ENCODE results near the gene PSMG4. TPM values are rescaled to one million over a fixed set of nuclear protein-coding genes. Genes with fewer than 3 reads are reported as not detected.

Gene PSMG4
- total and polyA plus RNA-seq, 9 of the 15 experiments (the other 6 are each of a cell fraction or from before 2014, with no cell fraction given), result 12.9 to 185 (median 52.0) TPM

DNA sequence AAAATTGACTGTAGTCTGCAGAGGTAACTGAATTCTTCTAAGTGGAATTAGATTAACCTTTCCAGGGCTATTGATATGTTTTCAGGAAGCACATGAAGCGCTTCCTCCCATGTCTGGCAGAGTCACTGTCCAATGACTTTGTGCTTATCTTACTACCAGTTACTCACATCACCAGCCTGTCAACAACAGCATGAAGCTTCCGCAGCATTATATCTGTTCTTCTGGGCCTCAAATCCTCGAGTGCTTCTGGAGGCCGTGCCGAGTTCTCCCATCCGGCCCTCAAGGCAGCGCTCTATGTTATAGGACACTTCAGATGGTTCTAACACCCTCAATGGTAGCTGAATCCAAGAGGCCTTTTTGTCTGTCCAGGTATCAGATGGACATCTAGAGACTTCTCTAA, 33.2 kb downstream of the PSMG4 start (continued):
- TF ChIP-seq ATF1 (CRISPR knock-in tag; IDR thresholded peaks at IDR 0.05) (no peak), ATF1 (tag; IDR thresholded peaks at IDR 0.05) (peak; percentile 46), DACH1 (IDR thresholded peaks at IDR 0.05; ENCODE audit: partially characterized antibody) (no peak), MTF1 (CRISPR knock-in tag; IDR thresholded peaks at IDR 0.05; ENCODE audit: borderline replicate concordance) (no peak), ELF1 (tag; IDR thresholded peaks at IDR 0.05) (no peak), TRIM24 (IDR thresholded peaks at IDR 0.05) (peak in 1 of 2 experiments; percentile 56; a peak in 1 of 4 replicates), PHF21A (IDR thresholded peaks at IDR 0.05; ENCODE audit: borderline replicate concordance, low read depth) (no peak), SP2 (IDR thresholded peaks at IDR 0.05; ENCODE audit: extremely low read depth, low read depth, low read length, poor library complexity, severe bottlenecking) (no peak), ZFP1 (CRISPR knock-in tag; IDR thresholded peaks at IDR 0.05) (no peak), RFX1 (IDR thresholded peaks at IDR 0.05) (no peak), MXI1 (IDR thresholded peaks at IDR 0.05; ENCODE audit: low read depth, low read length) (no peak), FOXA3 (CRISPR knock-in tag; conservative IDR thresholded peaks at IDR 0.05 in 1 of 2, IDR thresholded peaks at IDR 0.05 in 1 of 2) (peak; percentile 70 to 76; a peak in 3 of 4 replicates), KLF6 (CRISPR knock-in tag; IDR thresholded peaks at IDR 0.05; ENCODE audit: borderline replicate concordance) (no peak), ZNF764 (CRISPR knock-in tag; IDR thresholded peaks at IDR 0.05; ENCODE audit: low read depth) (no peak), SIN3A (IDR thresholded peaks at IDR 0.05; ENCODE audit: borderline replicate concordance in 2 of 2, control insufficient read depth in 1 of 2, low read depth in 2 of 2, low read length in 2 of 2) (no peak), GABPB2 (CRISPR knock-in tag; conservative IDR thresholded peaks at IDR 0.05) (no peak), ZSCAN32 (CRISPR knock-in tag; IDR thresholded peaks at IDR 0.05) (no peak), C11orf30 (IDR thresholded peaks at IDR 0.05; ENCODE audit: low read depth) (no peak), SNRNP70 (optimal IDR thresholded peaks at IDR 0.05; ENCODE audit: low read depth, low read length) (no peak), FOSL1 (tag; conservative IDR thresholded peaks at IDR 0.05) (peak; percentile 81), SP1 (CRISPR knock-in tag; IDR thresholded peaks at IDR 0.05) (no peak), U2AF2 (optimal IDR thresholded peaks at IDR 0.05; ENCODE audit: low read depth, low read length) (no peak), ZFP30 (CRISPR knock-in tag; IDR thresholded peaks at IDR 0.05; ENCODE audit: borderline replicate concordance) (no peak), ARNT (IDR thresholded peaks at IDR 0.05) (no peak), ZNF347 (CRISPR knock-in tag; IDR thresholded peaks at IDR 0.05; ENCODE audit: low read depth) (no peak)
- TF ChIP-seq, protein P1, sequence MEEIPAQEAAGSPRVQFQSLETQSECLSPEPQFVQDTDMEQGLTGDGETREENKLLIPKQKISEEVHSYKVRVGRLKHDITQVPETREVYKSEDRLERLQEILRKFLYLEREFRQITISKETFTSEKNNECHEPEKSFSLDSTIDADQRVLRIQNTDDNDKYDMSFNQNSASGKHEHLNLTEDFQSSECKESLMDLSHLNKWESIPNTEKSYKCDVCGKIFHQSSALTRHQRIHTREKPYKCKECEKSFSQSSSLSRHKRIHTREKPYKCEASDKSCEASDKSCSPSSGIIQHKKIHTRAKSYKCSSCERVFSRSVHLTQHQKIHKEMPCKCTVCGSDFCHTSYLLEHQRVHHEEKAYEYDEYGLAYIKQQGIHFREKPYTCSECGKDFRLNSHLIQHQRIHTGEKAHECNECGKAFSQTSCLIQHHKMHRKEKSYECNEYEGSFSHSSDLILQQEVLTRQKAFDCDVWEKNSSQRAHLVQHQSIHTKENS (CRISPR knock-in tag; IDR thresholded peaks at IDR 0.05), result no peak
- TF ChIP-seq, protein P2, sequence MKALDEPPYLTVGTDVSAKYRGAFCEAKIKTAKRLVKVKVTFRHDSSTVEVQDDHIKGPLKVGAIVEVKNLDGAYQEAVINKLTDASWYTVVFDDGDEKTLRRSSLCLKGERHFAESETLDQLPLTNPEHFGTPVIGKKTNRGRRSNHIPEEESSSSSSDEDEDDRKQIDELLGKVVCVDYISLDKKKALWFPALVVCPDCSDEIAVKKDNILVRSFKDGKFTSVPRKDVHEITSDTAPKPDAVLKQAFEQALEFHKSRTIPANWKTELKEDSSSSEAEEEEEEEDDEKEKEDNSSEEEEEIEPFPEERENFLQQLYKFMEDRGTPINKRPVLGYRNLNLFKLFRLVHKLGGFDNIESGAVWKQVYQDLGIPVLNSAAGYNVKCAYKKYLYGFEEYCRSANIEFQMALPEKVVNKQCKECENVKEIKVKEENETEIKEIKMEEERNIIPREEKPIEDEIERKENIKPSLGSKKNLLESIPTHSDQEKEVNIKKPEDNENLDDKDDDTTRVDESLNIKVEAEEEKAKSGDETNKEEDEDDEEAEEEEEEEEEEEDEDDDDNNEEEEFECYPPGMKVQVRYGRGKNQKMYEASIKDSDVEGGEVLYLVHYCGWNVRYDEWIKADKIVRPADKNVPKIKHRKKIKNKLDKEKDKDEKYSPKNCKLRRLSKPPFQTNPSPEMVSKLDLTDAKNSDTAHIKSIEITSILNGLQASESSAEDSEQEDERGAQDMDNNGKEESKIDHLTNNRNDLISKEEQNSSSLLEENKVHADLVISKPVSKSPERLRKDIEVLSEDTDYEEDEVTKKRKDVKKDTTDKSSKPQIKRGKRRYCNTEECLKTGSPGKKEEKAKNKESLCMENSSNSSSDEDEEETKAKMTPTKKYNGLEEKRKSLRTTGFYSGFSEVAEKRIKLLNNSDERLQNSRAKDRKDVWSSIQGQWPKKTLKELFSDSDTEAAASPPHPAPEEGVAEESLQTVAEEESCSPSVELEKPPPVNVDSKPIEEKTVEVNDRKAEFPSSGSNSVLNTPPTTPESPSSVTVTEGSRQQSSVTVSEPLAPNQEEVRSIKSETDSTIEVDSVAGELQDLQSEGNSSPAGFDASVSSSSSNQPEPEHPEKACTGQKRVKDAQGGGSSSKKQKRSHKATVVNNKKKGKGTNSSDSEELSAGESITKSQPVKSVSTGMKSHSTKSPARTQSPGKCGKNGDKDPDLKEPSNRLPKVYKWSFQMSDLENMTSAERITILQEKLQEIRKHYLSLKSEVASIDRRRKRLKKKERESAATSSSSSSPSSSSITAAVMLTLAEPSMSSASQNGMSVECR (CRISPR knock-in tag; IDR thresholded peaks at IDR 0.05), result no peak
